ENCODE data around the gene KCNJ13.
"Not testable (repeated sequence)": the region's sequence is repeated elsewhere in the genome, so short reads cannot be mapped to it uniquely, and the experiment has no call there.

KCNJ13 gene

GRCh38 chr2:232770207-232770606 lies 6.2 kb downstream of the KCNJ13 start:
- in situ Hi-C loops (cut with HindIII; ENCODE audit: low sequenced_read_pairs) = no loop called here

- in situ Hi-C loops (cut with HindIII; ENCODE audit: low sequenced_read_pairs) = no loop called here
Observed at GRCh38 chr2:232767866-232768265, 8.5 kb downstream of the KCNJ13 start.

- in situ Hi-C loops (cut with HindIII; ENCODE audit: low sequenced_read_pairs) = no loop called here
Observed at GRCh38 chr2:232761301-232761907, 15.0 kb downstream of the KCNJ13 start.

- in situ Hi-C loops (cut with HindIII; ENCODE audit: low sequenced_read_pairs) = no loop called here
Observed at GRCh38 chr2:232757905-232758304, 18.5 kb downstream of the KCNJ13 start.

GRCh38 chr2:232750135-232750671 lies 26.2 kb downstream of the KCNJ13 start:
- in situ Hi-C loops (cut with HindIII; ENCODE audit: low sequenced_read_pairs) = no loop called here

- in situ Hi-C loops (cut with HindIII; ENCODE audit: low sequenced_read_pairs) = loop anchor here (5.0 kb wide), 1 partner anchor 83 kb away; no protein-coding TSS in a partner anchor
Observed at GRCh38 chr2:232749331-232749730, 27.0 kb downstream of the KCNJ13 start.

- in situ Hi-C loops (cut with HindIII; ENCODE audit: low sequenced_read_pairs) = loop anchor here (5.0 kb wide), 1 partner anchor 84 kb away; no protein-coding TSS in a partner anchor
Observed at GRCh38 chr2:232748038-232748437, 28.3 kb downstream of the KCNJ13 start.

GRCh38 chr2:232744963-232745362 lies 31.4 kb downstream of the KCNJ13 start:
- in situ Hi-C loops (cut with HindIII; ENCODE audit: low sequenced_read_pairs) = loop anchor here (5.0 kb wide), 1 partner anchor 87 kb away; no protein-coding TSS in a partner anchor

GRCh38 chr2:232741972-232742371 lies 34.4 kb downstream of the KCNJ13 start:
- in situ Hi-C loops (cut with HindIII; ENCODE audit: low sequenced_read_pairs) = no loop called here

GRCh38 chr2:232741294-232741693 lies 35.1 kb downstream of the KCNJ13 start:
- in situ Hi-C loops (cut with HindIII; ENCODE audit: low sequenced_read_pairs) = no loop called here

- in situ Hi-C loops (cut with HindIII; ENCODE audit: low sequenced_read_pairs) = no loop called here
Observed at GRCh38 chr2:232731470-232731869, 44.9 kb downstream of the KCNJ13 start.

GRCh38 chr2:232728785-232729184 lies 47.6 kb downstream of the KCNJ13 start:
- in situ Hi-C loops (cut with HindIII; ENCODE audit: low sequenced_read_pairs) = no loop called here

- in situ Hi-C loops (cut with HindIII; ENCODE audit: low sequenced_read_pairs) = no loop called here
Observed at GRCh38 chr2:232723027-232723426, 53.3 kb downstream of the KCNJ13 start.

- in situ Hi-C loops (cut with HindIII; ENCODE audit: low sequenced_read_pairs) = no loop called here
Observed at GRCh38 chr2:232721882-232722281, 54.5 kb downstream of the KCNJ13 start.

- in situ Hi-C loops (cut with HindIII; ENCODE audit: low sequenced_read_pairs) = no loop called here
Observed at GRCh38 chr2:232721261-232721660, 55.1 kb downstream of the KCNJ13 start.

- in situ Hi-C loops (cut with HindIII; ENCODE audit: low sequenced_read_pairs) = not testable (repeated sequence)
Observed at GRCh38 chr2:232720056-232720455, 56.3 kb downstream of the KCNJ13 start.

All from endothelial cell of hepatic sinusoid (primary cell).